Measurements from ENCODE around the gene GNS. TPM values are rescaled to one million over a fixed set of nuclear protein-coding genes. Genes with fewer than 3 reads are reported as not detected.
A peak's percentile ranks its signal among the peaks of the same experiment; 100 is the strongest.

The GNS gene
- total and polyA plus RNA-seq, 2 of the 4 experiments (the other 2 are of a cell fraction), result 60.4 to 80.7 TPM

GRCh38 chr12:64780132-64780530 lies 20.9 kb upstream of the GNS start:
- Histone ChIP-seq H3K4me1 (ENCODE audit: control insufficient read depth, insufficient read depth, low read length) (peaks cover 2% of the 10 kb centered on the region; the same call in 1 of the 2 replicates), H3K18ac (ENCODE audit: low read depth, low read length) (no peak overlapping the region), H3K9ac (ENCODE audit: low read depth, low read length) (no peak overlapping the region), H4K91ac (ENCODE audit: insufficient read depth, low read depth, low read length) (no peak overlapping the region), H3K14ac (replicated peaks; ENCODE audit: low read depth, low read length) (no peak overlapping the region), H3K4ac (ENCODE audit: low read depth, low read length) (no peak overlapping the region), H2BK5ac (ENCODE audit: low read depth, low read length, poor library complexity, severe bottlenecking) (no peak overlapping the region), H3K23ac (ENCODE audit: low read depth, low read length) (no peak overlapping the region), H3K4me2 (ENCODE audit: low read depth, low read length) (peak overlapping the region; percentile 18; the same call in 1 of the 2 replicates), H3K27ac (ENCODE audit: insufficient read depth, low read length) (no peak overlapping the region), H3K56ac (ENCODE audit: extremely low read depth, insufficient read depth, low read length) (no peak overlapping the region), H3K36me3 (ENCODE audit: control insufficient read depth, insufficient read depth, low read length) (no peaks in the 10 kb centered on the region), H4K8ac (ENCODE audit: low read depth in 2 of 2, low read length in 2 of 2) (no peak overlapping the region), H2AK5ac (ENCODE audit: low read depth, low read length) (no peak overlapping the region), H3K27me3 (ENCODE audit: control insufficient read depth, insufficient read depth, low read length) (peaks cover 51% of the 10 kb centered on the region), H2BK15ac (ENCODE audit: low read depth, low read length) (no peak overlapping the region), H4K5ac (ENCODE audit: low read depth, low read length) (no peak overlapping the region), H3K9me3 (ENCODE audit: control insufficient read depth, insufficient read depth, low read length) (peaks cover 13% of the 10 kb centered on the region), H2AFZ (replicated peaks; ENCODE audit: low read length, poor library complexity) (peak overlapping the region; percentile 53), H2BK120ac (ENCODE audit: low read depth, low read length) (no peak overlapping the region), H3K79me1 (ENCODE audit: low read depth in 1 of 2, low read length in 2 of 2) (no peaks in the 10 kb centered on the region), H3K4me3 (ENCODE audit: insufficient read depth, low read depth, low read length) (no peak overlapping the region), H2AK9ac (replicated peaks; ENCODE audit: low read depth, low read length, poor library complexity) (peak overlapping the region; percentile 19), H3K9me1 (ENCODE audit: insufficient read depth, low read length) (no peaks in the 10 kb centered on the region), H2BK20ac (ENCODE audit: low read depth, low read length) (no peak overlapping the region), H4K20me1 (ENCODE audit: insufficient read depth, low read length) (no peaks in the 10 kb centered on the region)
- ChIA-PET CTCF (interaction anchor here (0.6 kb wide), 1 partner anchor 38 kb away, joined by 7 read pairs; no protein-coding TSS in a partner anchor), POLR2A (ENCODE audit: unreplicated experiment) (no interaction called here)
- 14% methylated on average over 15 of the region's 15 CpGs; no CpG with 5 or more reads in 1 of the 2 experiments for WGBS, 2 experiments (ENCODE audit: extremely low coverage in 2 of 2, insufficient read length in 1 of 2)
- no peak; the same call in 1 of the 2 replicates for ATAC-seq (ENCODE audit: low read depth)
- TF ChIP-seq SMC3 (IDR thresholded peaks at IDR 0.05; ENCODE audit: low read depth, low read length) (no peak), RAD21 (IDR thresholded peaks at IDR 0.05; ENCODE audit: low read length) (no peak), FOS (IDR thresholded peaks at IDR 0.05; ENCODE audit: low read depth, low read length) (no peak)
- no peak for DNase-seq
- in situ Hi-C loops (cut with MboI; ENCODE audit: low sequenced_read_pairs) (no loop called here), dilution Hi-C loops (cut with HindIII; ENCODE audit: low sequenced_read_pairs, unreplicated experiment) (no loop called here), intact Hi-C loops (cut with micrococcal nuclease) (no loop called here)
- no TSS peak for BruUV-seq (replicated peaks)

Measured in IMR-90 (cell line).